T-helper 2 cell treated with Interferon-gamma antibody and Interleukin-4, amounts not matched to agents 100 ng/mL and 5 ng/mL, for 36 hours (primary cell): ENCODE data around the gene IL4R. TPM values are rescaled to one million over a fixed set of nuclear protein-coding genes. Genes with fewer than 3 reads are reported as not detected.
"Not testable (repeated sequence)": the region's sequence is repeated elsewhere in the genome, so short reads cannot be mapped to it uniquely, and the experiment has no call there.

Experiments used
- intact Hi-C: fragments of 100-400 bp; cut with micrococcal nuclease; formaldehyde crosslinking; loops from one replicate; pipeline ENCODE4 v1.15.1; 2023
- total RNA-seq: library from RNA; stranded (reverse); gene quantifications from 2 replicates; pipeline ENCODE4 v1.2.3, GENCODE V29; 2022

Gene IL4R
- 389 and 411 TPM in 2 replicates for total RNA-seq

DNA sequence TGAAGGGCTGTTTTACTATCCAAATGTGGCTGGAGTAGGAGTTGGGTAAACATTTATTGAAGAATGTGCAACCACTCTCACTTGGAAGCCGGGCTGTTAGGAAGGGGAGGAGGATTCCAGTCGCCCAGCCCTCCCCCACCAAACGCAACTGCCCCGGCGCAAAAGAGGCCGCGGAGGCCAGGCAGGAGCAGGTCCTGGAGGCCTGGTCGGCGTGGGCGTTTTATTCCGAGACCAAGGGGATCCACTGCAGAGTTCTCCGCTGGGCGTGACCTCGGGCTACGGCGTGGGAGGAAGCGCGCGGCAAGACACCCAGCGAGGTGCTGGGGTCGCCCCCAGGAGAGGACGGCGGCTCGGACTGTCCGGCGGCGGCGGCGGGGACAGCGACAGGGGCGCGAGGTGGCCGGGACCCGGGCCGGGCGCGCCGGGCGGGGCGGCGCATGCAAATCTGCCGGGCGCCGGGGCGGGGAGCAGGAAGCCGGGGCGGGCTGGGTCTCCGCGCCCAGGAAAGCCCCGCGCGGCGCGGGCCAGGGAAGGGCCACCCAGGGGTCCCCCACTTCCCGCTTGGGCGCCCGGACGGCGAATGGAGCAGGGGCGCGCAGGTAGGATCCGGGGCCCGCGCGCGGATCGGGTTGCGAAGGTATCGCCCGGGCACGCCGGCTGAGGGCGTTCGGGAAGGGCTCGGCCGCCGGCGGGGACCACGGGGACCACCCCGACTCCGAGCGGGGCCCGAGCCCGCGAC lies at the start of gene IL4R:
Gene IL4R (plus strand): TSS at position 553 of the 739 bp plus-strand sequence. CDS start 26,230 bp downstream, outside the sequence.
- intact Hi-C loops, result loop anchor here (1.0 to 2.0 kb wide), 4 partner anchors 17 to 79 kb away; no protein-coding TSS in a partner anchor

DNA sequence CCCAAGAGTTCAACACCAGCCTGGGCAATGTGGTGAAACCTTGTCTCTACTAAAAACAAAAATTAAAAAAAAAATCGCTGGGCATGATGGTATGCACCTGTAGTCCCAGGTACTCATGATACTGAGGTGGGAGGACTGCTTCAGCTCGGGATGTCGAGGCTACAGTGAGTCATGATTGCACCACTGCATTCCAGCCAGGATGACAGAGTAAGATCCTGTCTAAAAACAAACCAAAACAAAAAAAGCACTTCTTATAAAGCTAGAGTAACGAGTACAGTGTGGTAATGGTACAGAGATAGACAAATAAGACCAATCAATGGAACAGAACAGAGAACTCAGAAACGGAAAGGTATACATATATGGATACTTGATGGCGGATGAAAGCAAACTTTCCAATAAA lies 49.6 kb upstream of the IL4R start:
- intact Hi-C loops, result no loop called here

DNA sequence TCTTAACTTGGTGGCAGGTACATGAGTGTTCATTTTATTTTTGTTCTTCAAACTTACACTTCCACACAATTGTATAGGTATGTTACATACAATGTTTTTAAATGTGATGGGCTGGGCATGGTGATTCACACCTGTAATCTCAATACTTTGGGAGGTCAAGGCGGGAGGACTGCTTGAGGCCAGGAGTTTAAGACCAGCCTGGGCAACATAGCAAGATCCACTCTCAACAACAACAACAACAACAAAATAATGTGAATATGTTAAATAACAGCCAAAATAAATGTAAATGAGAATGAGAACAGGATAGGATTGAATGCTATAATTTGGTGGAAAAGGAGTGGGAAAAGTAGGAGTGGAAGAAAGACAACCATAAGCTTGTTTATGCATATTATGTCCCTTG lies 47.8 kb upstream of the IL4R start:
- intact Hi-C loops, result no loop called here

DNA sequence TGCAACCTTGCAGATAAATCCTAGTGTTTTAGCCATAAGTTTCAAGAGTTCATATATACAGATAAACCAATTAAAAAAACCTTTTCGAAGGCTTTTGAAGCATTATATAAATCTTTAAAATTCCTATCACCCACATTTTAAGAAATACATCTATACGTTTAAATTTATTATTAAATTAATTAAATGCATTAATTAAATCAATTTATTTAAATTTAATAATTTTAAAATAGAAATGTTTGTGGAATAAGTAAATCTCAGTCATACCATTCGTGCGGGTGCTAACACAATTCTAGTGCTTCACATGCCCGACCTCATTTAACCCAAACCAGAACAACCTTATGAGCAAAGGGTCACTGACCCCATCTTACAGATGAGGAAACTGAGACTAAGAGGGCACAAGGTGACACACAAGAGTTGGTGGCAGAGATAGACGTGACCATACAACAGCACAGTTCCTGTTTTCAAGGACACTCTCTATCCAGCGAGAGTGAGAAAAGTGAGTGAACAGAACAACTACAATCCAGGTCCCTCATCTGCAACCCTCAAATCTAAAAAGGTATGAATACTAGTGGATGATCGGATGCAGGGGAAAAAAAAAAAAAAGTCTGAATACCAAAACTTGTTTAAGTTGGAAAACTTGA lies 46.6 kb upstream of the IL4R start:
- intact Hi-C loops, result no loop called here

DNA sequence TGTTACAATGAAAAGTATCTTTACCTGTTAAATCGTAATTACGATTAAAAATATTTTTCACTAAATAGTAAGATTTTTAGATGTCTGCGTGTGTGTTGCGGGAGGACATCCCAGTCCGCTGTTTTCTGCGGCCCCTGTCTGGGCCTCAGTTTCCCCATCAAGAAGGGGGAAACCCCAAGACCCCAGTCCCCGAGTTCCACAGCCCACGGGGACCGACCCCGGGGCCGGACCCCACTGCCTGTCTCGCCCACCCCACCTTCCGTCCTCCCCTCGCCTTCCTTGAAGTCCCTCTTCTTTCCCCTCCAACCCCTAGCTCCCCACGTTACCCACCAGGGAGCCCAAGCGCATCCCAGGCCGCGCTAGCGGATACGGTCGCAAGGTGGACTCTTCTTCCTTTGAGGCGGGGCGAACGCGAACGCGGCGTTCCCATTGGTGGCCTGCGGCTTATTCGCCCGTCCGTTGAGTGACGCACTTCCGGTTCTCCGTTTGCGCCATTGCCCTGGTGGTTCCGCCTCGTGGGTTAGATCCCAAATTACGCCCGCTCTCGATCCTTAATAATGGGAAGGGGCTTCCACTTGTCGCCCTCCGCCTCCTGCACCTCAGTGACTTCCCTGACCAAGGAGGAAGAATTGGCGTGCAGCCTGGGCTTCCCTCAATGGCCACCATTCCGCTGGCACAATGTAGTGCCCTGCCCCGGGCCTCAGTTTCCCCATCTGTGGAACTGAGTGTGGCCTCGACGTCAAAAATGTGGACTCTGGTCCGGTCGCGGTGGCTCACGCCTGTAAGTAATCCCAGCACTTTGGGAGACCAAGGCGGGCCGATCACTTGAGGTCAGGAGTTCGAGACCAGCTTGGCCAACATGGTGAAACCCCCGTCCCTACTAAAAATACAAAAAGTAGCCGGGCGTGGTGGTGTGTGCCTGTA lies 45.1 kb upstream of the IL4R start, which contains the start of gene NSMCE1:
Gene NSMCE1 (minus strand): TSS at position 397 of the 924 bp plus-strand sequence. CDS start 11,202 bp downstream, outside the sequence.
- intact Hi-C loops, result loop anchor here (1.0 kb wide), 1 partner anchor 31 kb away; no protein-coding TSS in a partner anchor

DNA sequence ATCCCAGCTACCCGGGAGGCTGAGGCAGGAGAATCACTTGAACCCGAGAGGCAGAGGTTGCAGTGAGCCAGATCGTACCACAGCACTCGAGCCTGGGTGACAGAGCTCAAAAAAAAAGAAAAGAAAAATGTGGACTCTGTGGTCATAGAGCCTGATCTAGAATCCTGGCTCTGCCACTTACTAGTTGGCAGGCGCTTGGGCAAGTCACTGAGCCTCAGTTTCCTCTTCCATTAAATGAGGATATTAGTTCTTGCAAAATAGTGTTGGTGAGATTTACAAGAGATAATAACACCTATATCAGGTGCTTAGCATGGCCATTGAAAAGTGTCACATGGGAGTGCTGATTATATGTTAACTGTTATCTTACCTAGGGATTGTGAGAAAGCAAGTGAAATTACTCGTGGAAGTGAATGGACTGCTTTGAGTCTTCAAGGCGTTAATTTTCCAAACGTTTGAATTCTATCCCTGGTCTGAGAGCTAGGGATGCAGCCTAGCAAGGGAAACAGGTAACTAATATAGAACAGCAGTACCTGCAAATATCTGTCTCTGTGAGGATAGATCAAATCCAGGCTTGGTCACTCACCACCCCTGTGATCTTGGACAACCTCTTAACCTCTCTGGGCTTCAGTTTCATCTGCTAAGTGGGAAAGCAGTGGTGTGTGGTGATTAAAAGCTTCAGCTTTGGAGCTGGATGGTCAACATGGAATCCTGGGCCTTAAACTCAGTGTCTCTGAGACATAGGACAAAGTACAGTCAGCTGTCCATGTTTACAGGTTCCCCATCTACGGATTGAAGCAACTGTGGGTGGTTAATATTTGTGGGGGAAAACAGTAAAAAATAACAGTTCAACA lies 44.2 kb upstream of the IL4R start:
- intact Hi-C loops, result no loop called here

DNA sequence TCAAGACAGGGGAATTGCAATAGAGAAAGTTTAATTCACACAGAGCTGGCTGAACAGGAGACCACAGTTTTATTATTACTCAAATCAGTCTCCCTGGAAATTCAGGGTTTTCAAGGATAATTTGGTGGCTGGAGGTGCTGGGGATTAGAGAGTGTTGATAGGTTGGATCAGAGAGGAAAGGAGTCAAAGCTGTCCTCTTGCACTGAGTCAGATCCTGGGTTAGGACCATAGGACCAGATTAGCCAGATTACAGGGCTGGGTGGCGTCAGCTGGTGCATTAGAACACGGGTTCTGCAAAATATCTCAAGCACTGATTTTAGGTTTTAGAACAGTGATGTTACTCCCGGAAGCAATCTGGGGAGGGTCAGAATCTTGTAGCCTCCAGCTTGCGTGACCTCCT lies 43.4 kb upstream of the IL4R start:
- intact Hi-C loops, result no loop called here

DNA sequence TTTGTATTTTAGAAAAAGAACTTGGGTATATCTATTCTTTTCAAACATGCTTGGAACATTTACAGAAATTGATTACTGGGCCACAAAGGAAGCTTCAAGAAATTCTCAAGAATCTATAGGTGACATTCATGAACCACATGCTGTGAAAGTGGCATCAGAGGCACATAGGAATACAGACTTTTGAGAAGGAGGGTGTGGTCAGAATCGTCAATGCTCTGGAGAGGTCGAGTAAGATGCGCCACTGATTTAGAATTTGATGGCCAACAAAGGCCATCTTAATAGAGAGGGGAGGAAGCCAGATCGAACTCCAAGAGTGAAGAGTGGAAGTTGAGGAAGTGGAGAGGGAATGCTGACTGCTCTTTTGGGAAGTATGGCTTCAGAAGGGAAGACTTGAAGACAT lies 41.7 kb upstream of the IL4R start:
- intact Hi-C loops, result no loop called here

DNA sequence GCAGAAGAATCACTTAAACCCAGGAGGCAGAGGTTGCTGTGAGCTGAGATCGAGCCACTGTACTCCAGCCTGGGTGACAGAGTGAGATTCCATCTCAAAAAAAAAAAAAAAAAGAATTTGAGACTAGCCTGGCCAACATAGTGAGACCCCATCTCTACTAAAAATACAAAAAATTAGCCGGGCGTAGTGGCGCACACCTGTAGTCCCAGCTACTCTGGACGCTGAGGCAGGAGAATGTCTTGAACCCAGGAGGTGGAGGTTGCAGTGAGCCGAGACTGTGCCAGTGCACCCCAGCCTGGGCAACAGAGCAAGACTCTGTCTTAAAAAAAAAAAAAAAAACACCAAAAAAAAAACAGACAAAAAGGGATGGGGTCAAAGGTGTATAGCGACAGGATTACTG lies 41.1 kb upstream of the IL4R start:
- intact Hi-C loops, result not testable (repeated sequence)

DNA sequence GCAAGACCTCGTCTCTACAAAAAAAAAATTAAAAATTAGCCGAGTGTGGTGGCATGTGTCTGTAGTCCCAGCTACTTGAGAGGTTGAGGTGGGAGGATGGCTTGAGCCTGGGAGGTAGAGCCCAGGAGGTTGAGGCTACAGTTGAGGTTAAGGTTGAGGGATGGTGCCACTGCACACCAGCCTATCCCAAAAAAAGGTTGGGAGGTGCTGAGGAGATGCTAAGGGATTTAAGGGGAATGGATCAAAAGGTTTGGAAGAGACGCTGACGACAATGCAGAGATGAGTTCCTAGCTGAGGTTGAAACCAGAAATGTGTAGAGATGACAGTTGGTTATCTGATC lies 40.5 kb upstream of the IL4R start:
- intact Hi-C loops, result no loop called here

DNA sequence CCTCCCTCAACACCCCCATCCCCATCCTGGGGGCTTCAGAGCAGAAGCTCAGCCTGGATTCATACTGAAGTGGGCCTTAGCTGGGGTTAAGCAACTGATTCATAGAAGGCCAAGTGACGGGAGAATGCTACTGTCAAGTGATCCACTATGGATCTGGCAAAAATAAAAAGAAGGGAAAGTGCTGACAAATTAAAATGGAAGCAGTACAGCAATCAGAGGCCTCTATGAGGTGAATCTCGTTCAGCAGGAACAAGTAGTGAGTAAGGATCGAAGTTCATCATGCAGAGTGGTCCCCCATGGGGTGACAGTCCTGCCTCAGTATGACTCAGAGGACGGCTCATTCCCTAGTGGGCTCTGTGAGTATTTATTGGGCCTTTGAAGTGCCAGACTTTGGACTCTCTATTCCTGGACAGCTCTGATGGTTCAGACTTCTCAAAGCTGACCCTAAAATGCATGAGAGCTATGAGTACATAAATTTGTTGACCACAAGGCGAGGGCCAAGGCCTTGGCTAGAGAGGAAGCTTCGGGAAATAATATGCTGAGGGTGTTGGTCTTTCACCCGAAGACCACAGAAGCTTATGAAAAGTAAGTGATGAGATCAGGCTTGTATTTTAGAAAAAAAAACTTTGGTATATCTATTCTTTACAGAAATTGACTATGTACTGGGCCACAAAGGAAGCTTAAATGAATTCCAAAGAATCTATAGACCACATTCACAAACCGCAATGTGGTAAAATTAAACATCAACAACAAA lies 39.9 kb upstream of the IL4R start:
- intact Hi-C loops, result loop anchor here (1.0 kb wide), 3 partner anchors 8 to 40 kb away; no protein-coding TSS in a partner anchor

DNA sequence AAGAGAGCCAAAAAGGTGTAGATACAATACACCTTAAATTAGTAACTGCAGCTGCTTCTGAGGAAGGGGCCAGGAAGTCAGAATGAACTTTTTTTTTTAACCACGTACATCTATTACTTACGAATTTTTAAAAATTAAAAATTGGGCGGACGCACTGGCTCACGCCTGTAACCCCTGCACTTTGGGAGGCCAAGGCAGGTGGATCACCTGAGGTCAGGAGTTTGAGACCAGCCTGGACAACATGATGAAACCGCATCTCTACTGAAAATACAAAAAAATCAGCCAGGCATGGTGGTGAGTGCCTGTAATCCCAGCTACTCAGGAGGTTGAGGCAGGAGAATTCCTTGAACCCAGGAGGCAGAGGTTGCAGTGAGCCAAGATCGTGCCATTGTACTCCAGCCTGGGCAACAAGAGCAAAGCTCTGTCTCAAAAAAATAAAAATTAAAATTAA lies 39.3 kb upstream of the IL4R start:
- intact Hi-C loops, result loop anchor here (1.0 kb wide), 3 partner anchors 8 to 40 kb away; no protein-coding TSS in a partner anchor

DNA sequence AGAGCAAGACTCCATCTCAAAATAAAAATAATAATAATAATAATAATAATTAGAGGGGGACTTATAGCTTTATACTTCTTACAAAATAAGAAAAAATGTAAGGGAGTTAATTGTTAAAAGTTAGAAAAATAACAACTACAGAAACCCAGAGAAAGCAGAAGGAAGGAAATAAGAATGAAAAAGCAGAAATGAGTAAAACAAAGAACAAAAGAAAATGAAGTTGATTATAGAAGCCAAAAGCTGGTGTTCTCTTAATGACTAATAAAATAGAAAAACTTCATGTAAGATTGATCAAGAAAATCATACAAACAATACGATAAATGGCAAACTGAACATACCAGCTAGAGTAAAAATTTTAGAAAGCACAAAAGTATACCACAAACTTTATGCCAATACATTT lies 38.4 kb upstream of the IL4R start:
- intact Hi-C loops, result no loop called here

DNA sequence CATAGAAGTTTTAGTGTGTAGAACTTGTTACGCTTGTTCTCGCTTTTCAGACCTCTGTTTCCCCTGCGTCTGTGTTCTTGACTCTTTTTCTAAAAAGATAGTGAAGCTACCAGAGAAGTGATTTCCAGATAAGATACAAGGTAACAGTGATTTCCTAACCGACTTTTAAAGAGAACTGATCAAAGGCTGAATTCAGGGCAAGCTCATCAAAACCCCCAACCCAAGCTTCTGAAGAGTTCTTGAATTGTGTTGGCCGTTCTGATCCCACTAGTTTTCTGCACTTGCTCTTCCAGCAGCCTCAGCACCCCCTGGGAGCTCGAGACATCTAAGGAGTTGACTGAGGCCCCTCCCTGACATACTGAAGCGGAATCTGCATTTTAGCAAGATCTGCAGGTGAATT lies 32.5 kb upstream of the IL4R start:
- intact Hi-C loops, result no loop called here

DNA sequence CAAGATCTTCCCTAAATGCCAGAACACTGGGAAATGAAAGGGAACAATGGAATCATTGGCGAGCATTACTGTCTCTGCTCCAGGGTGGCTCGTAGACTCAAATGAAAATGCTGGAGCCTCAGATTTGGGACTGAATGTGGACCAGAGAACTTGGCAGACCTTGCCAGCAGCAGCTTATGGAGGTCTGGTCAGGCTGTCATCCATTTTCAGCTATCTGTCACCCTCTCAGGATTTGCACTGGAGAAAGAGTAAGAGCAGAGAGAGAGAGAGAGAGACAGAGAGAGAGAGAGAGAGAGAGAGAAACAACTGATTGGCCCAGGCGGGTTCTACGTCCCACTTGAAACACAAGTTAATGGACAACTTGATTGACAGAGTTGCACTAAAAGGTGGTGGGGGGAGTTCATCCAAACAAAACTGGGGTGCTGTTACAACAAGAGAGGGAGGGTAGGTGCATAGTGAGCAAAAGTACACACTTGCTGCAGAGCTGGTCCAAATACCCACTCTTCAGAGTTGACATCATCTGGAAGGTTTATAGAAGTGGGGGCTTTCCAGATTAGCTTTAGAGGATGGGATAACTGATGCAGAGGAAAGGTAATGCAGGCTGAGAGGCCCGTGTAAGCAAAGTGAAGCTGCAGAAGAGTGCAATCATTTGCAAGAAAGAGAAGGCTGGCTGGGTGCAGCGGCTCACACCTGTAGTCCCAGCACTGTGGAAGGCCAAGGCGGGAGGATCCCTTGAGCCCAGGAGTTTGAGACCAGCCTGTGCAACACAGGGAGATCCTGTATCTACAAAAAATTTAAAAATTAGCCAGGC lies 28.7 kb upstream of the IL4R start:
- intact Hi-C loops, result no loop called here

DNA sequence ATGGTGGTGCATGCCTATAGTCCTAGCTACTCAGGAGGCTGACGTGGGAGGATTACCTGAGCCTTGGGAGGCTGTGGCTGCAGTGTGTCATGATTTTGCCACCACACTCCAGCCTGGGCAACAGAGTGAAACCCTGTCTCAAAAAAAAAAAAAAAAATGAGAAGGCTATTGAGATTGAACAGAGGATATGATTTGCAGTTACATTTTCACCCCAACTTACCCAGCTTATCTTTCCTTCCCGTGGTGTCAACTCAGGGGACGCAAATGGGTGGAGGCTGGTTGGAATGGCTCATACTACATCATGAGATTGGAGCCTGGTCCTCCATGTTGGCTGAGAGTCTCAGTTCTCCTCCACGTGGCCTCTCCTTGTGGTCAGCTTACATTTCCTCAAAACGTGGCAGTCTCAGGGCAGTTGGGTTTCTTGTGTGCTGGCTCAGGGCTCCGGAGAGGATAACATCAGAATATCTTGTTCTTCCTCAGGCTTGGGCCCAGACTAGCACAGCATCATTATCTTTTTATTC lies 28.0 kb upstream of the IL4R start:
- intact Hi-C loops, result no loop called here

DNA sequence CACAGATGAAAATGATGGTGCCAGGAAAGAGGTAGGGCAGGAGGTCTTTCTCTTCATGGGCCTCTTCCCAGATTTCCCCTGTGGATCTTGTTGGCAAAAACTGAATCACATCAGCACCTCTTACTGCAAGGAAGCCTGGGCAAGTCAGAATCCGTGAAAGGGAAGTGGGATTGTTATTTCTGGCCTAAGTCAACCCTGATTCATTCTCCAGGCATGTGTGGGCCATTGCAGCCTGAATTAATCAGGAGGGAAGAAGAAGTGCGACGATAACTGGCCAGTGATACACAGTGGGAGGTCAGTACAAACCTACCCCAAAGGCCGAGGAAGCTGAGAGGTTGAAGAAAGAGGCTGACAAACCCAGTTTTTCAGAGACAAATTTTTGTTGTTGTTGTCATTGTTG lies 27.3 kb upstream of the IL4R start:
- intact Hi-C loops, result no loop called here

DNA sequence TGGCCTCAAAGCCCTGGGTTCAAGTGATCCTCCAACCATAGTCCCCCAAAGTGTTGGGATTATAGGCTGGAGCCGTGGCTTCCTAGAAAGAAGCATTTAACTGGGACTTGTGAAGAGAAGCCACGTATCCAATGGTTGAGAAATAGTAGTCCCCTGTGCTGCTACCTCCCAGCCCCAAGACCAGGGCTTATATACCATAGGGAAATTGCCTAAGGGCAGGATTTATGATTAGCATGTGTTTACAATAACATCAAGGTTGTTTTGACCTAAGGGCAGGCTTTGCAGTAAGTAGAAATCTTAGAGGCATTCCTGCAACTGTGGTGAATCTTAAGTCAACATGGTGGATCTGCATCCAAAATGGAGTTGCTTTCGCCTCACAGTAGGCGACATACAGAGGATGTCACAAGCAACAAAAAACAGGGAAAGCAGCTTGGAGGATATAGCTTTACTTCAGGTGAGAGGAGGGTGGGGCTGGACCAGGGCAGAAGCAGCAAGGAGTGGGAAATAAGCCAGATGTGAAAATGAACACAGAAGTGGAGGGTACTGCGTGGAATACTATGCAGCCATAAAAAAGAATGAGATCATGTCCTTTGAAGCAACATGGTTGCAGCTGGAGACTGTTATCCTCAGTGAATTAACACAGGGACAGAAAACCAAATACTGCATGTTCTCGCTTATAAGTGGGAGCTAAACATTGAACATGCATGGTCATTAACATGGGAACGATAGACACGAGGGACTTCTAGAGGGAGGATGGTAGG lies 26.5 kb upstream of the IL4R start:
- intact Hi-C loops, result no loop called here
